SKM-1 (cell line): ENCODE data around the gene GPR137B.
"Not testable (repeated sequence)": the region's sequence is repeated elsewhere in the genome, so short reads cannot be mapped to it uniquely, and the experiment has no call there.

Source experiments
- DNase-seq: peaks from one replicate; lab custom pipeline; 2025; ENCODE audit not compliant: unreplicated experiment; lab: John Stamatoyannopoulos, UW

GPR137B gene

DNA sequence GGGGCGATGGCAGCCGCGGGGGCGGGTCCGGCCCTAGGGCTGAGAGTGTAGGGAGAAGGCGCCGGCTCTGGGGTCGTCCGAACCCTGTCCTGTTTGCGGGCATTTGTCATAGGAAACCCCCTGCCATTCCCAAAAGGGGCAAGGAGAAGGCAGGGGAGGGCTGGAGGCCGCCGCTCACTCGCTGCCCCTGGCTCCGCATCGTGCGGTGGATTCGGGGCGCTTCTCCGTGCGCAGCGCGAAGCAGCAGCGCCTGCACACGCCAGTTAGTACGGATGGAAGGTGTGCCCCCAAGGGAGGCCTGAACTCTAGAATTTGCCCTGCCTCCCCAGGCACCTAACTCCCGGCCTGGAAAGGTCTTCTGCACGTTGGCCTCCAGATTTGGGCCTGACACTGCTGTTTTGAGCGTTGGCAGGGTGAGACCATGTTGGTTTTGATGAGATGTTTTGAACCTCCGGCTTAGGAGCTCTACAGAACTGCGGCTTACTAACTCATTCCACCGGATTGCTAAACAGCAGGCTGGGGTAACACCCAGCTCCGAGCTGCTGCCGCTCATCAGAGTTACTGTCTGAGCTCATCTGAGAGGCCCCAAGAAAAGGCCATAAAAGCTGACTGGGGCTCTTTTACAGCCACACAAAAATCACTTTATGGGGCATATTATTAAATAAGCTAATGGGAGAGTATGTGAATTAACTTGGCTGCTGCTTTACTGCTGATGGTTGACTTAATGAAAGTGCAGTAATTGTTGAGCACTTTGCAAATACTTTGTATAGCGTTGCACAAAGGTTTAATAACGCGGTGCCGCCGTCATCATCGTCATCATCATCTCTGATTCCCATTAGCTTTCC, 987 bp downstream of the GPR137B start:
- DNase-seq: peak; percentile 58

DNA sequence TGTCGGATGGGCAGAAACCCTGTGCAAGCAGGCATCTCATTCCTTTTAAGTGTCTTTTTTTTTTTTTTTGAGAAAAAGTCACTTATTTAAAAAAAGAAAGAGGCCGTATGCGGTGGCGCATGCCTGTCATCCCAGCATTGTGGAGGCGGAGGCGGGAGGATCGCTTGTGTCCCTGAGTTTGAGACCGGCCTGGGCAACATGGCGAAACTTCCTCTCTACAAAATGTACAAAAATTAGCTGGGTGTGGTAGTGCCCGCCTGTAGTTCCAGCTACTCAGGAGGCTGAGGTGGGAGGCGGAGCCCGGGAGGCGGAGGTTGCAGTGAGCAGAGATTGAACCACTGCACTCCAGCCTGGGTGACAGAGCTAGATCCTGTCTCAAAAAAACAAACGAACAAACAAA, 1.7 kb downstream of the GPR137B start:
- no peak for DNase-seq

DNA sequence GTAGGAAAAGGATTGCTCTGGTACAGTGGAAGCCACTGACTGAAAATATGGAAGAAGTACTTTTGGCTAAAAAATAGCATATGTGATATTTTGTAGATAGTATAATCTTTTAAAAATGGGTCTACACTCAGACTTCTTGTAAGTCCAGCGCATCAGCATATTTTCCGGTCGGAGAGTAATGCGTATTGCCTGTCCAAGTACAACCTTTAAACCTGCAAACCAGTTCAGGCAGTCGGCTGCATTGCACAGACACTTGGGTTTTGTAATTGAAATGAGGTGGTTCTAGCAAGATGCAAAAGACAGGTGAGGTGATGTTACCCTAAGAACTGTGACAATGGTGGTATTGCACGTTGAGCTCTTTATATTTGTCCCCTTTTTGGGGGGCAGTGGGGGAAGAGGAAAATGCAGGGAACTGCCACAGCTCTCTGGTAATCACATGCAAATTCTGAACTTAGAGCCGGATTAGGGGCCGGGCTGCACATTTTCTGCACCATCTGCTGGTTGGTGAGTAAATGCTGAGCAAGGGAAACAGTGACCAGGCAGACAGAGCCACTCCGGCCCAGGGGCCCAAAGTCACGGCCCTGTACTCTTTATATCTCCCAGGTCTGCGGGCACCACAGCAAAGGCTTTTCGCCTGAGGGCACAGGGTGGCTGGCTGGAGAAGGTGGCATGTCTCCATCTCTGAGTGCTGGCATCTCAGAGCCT, 2.3 kb downstream of the GPR137B start:
- DNase-seq: no peak

DNA sequence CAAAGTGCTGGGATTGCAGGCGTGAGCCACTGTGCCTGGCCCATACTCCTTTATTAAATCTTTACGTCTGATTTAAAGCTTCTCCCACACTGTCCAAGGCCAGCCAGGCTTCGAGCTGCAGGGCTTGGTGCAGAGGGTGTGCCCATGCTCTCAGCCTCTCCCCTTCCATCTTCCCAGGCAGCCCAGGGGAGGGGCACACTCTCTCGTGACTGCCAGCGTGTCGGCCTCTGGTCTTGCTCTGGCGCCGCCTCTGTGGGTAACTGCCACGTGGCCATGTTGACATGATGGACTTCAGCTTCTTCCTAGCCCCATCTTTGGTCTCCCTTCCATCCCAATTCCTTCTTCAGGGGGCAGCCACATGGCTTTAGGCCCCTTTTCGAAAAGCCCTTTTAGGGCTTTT, 4.7 kb downstream of the GPR137B start:
- no peak for DNase-seq

DNA sequence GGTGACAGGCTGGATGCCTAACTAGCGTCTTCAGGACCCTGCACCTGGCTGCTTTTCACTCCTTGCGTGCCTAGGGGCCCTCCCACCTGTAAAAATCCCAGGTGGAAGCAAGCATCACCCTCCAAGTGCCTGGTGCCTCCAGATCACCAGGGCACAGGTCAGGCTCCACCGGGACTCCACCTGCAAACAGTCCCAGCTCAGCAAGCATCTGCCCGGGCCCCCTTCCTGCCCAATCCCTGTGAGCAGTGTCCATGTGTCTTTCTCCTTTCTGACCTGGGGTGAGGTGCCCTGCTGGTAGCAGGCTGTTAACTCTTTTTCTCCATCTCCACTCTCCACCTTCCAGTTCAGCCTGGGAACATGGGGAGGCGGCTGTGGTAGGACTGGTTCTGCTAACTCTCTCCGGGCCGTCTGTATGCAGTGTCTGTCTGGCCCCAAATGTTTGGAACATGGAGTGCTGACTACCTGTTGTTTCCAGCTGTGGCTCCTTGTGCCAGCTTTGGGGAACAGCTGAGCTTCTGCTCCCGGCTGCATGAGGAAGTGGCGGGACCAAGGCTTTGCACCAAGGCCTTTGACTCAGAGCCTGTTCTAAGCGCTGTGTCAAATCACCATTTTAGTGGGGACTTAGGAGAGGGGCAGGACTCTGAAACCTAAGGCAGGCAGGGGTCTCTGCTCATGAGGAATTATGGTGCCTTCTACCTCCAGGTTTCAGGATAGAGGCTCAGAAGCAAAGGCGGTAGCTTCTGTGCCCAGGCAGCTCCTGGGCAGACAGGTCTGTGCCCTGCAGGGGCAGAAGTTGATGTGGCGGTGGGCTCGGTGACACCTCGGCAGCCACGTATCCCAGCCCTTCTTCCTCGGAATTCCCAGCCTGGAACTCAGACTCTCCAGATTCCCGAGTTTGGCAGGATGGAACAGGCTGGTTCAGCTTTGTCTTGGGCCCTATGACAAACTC, 5.5 kb downstream of the GPR137B start:
- no peak for DNase-seq

DNA sequence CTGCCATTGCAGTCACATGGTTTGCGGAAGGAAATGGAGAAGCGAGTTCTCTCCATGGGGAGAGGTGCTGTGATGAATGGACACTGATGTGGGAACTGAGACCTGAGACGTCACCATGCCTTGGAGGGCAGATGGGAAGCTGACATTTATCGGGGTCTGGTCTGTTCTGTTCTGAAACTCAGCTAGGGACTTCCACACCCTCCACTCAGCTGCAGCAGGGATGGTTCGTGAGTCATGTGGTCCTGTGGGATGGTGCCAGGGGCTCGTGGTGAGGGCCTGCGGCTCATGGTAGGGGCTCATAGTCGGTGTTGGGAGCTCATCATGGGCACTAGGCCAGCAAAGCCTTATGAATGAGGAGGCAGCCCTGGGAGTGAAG, 6.1 kb downstream of the GPR137B start:
- DNase-seq: no peak

DNA sequence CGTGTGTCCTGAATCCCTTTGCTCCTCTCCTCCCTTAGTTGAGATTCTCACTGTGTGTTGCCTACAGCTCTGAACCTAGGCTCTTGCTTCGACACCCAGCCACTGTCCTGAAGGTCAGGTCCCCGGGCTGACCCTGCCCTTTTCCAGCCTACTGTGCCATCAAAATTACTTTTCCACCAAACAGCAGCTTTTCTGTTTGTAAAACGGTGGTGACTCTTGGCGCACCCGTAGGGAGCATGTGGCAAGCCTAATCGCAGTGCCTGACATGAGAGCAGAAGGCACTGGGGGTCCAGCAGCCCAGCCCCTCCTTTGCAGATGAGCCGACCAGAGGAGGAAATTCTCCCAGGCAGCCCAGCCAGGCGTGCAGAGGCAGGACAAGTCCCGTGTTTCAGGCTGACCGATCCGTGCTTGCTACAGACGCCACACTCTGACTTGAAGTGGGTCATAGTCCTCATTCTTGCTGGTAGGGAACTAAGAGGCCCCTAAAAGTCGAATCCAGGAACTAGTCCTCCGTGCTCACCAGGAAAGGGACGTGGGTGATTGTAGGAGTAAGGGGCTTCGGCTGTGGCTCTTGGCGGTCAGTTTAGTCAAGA, 6.8 kb downstream of the GPR137B start:
- DNase-seq: no peak

DNA sequence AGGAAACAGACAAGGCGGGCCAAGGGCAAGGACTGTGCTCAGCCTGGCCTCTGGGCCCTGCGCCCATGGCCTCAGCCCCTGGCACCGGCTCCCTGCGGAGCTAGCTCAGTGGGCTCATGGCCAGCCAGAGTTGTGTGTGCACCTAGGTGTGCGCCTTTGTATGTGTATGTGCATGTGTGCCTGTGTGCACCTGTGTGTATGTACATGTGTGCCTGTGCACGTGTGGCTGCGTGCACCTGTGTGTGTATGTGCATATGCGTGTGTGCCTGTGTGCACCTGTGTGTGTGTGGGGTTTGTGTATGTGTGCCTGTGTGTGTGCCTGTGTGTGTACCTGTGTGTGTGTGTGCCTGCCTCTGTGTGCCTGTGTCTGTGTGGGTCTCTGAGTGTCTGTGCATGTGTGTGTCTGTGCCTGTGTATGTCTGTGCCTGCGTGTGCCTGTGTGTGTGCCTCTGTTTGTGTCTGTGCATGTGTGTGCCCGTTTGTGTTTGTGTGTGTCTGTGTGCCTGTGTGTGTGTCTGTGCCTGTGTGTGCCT, 7.4 kb downstream of the GPR137B start:
- no peak for DNase-seq

DNA sequence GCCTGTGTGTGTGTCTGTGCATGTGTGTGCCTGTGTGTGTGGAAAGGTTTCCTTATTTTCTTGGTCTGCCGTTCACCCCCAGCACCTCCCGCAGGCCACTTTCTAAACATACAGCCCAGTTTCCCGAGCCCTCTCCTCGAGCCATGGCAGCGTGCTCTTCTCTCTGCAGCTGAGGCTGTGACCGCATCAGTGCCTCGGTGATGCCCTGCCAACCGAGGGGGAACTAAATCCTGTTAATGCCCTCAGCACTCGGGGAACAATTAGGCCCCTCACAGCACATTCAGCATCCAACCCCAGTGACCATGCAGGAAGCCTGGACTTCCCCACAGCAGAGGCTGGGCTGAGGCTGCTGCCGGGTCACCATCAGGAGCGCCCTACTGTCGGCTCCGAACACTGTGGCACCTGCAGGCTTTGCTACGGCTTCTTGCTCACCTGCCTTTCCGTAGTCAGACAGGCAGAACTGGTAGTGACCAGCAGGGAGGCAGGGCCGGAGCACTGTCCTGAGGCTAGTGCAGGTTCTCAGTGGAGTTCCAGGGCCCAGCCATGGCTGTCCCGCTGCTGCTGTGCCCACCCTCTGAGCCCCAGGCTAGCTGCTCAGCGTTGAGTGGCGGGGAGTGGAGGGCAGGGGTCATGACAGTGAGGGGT, 8.1 kb downstream of the GPR137B start:
- DNase-seq: no peak

DNA sequence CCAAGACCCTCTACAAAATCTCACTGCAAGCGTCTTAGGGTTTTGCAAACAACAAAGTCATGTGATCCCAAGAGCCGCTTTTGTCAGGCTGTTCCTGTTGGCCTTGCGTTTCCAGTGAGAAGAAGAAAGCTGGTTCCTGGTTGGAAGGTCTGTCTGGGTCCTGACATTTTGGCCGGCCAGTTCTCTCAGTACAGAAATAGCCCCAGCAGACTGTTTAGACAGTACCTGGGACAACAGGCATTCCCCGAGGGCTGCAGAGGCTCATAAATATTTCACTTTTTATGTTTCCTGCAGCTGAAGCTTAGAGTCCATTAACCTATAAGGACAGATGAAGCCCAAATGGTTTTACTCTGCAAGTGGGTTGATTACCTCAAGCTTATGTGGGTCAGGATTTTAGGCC, 8.6 kb downstream of the GPR137B start:
- DNase-seq: no peak

DNA sequence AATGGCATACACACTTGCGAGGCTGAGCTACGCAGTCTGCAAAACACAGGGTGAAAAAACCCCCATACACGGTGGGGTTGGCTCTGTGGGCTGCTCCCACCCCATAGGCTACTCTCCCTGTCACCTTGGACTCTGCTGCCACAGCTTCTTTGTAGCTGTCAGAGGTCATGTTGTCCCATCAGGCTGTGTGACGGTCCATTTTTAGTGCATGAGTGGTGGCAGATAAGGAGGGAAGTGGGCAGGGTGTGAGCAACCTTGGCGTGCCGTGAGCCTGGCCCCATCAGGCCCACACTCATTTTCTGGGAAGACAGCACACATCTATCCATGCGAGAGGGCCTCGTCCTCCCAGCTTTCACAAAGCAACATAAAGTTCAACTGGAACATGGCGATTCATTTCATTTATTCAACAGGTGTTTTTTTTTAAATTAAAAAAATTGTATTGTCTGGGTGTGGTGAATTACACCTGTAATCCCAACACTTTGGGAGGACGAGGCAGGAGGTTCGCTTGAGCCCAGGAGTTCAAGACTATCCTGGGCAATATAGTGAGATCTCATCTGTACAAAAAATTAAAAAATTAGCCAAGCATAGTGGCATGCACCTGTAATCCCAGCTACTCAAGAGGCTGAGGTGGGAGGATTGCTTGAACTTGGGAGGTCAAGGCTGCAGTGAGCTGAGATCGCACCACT, 9.5 kb downstream of the GPR137B start:
- no peak for DNase-seq

DNA sequence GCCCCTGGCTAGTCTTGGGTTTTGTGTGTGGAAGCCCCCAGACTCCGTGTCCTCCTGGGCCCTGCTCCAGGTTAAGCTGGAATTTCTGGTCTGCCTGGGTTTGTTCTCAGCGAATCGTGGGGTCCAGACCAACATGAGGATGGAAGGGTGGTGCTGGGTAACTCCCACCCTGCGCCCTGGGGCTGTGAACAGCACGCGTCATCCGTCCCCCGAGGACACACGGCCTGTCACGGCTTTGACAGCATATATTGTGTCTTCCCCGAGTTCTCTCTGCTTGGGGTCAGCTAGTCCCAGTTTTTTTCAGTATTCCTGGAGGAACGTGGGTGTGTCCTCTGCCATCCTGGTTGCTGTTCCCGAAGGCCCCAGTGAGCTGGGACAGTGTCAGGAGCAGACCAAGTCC, 11.8 kb downstream of the GPR137B start:
- DNase-seq: no peak

DNA sequence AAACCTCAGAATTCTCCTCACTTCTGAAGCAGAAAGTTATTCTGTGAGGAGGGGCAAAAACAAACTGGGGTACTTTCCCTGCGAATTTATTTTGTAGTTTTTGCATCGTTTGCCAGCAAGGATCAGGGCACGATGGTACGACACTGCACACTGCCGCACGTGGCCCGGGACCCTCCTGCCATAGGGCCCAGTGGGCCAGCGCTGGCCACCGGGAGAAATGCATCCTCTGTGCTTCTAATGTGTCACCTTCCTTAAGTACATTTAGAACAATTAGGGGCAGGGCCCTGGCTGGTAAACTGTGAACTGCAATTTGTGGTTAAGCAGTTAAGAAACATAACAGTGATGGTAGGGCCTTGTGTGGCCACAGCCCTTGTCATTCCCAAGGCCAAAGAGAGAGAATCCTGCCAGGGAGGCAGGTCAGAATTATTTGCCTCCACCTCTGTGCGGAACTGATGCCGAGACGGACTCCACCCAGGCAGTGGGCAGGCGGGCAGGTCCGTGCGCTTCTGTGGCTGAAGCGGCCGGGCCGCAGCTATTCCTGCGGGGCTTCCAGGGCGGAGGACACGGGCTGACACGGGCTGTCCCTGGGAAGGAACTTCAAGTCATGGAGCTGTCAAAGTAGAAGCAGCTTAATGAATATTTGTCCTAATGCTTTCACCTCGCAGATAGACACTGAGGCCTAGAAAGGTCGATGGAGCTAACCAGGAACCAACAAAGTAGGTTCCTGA, 12.5 kb downstream of the GPR137B start:
- DNase-seq: no peak

DNA sequence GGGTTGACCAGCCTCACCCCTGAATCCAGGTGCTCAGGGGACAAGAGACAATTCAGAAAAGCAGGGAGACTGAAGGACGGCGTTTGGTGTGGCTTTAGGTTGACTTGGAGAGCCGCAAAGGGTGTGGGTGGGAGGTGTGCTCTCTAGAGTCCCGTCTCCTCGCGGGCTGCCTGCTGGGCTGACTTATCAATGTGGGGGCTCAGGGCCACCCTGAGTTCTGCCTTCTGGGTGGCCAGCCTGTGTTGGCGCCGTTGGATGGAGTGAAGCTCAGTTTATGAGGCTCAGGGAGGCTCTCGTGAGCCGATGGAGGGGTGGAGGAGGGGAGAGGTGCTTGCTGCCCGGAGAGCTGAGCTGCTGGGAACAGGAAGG, 13.0 kb downstream of the GPR137B start:
- DNase-seq: no peak

DNA sequence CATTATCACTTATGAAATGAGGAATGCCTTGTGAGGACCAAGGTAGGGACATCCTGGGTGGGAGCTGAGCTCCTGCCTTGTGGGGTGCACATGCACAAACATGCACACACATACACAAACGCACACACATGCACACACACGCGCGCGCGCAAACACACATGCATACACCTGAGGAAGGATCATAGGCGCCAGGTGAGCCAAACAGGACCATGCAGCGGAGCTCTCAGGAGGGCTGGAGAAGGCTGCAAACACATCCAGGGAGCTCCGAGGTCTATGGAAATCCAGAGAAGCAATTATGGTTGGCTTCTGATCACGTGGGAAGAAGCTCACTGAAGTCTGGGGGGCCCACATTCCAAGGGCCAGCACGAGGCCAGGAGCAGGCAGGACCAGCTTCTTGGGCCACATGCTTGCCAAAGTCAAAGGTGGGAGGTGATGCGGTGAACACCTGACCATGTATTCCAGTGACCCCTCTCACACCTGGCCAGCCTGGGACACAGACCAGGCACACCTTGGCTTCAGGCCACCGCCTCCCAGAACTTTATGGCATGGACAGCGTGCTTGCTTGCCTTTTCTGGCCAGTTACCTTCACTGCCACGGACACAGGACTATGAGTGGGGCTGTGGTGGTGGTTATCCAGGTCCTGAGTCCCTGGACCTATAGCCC, 13.6 kb downstream of the GPR137B start:
- DNase-seq: no peak

DNA sequence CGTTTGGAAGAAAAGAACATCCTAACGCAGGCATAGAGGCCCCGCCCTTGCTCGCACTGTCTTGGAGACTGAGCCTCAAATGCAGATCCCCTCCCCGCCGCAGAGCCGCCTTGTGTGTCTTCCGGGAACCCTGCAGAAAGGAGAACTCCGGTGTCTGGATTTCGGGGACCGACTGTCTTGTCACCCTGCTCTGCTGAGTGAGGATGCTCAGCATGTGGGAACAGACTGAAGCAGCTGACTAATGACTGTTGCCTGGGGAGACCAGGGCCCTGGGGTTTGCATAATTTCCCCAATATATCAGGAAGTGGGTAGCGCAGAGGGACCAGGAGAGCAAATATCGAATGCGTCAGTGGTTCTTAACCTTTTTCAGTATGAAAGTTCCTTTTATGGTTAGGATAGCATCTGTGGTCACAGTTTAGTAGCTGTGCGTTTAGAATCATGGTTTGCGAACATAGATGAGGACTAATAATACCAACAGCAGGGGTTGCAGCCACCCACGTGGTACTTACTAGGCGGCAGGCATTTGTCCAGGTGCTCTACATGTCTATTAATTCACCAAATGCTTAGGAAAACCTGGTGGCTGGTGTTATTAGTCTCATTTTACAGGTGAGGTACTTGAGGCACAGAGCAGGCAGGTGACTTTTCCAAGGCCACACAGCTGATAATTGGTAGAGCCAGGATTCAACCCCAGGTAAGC, 14.3 kb downstream of the GPR137B start:
- no peak for DNase-seq

DNA sequence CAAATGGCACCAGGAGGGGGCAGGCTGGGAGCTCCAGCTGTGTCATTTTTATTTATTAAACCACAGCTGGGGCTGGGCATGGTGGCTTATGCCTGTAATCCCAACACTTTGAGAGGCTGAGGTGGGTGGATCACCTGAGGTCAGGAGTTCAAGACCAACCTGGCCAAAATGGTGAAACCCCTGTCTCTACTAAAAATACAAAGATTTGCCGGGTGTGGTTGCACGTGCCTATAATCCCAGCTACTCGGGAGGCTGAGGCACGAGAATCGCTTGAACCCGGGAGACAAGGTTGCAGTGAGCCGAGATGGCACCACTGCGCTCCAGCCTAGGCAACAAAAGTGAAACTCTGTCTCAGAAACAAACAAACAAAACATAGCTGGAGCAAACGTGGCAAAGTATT, 15.7 kb downstream of the GPR137B start:
- not testable (repeated sequence) for DNase-seq

DNA sequence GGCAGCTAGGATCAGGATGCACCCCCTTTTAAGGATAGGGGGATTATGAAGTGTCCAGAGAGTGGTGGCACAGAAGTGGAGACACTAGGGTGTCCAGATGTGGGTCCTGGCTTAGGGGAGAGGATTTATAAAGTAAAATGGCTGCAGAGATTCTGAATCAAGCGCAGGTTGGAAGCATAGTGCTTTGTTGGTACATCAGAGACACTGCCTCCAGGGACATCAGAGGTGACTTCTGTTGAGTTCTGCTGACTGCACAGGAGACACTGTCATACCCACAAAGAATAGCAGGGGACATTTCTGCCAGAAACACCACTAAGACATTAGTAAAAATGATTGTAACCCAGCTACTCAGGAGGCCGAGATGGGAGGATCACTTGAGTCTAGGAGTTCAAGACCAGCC, 16.4 kb downstream of the GPR137B start:
- no peak for DNase-seq
